Activated T-cell treated with anti-CD3 and anti-CD28 coated beads for 48 hours (primary cell): Measurements from ENCODE around the gene NAV3.

Source experiments
- DNase-seq: peaks from one replicate; pipeline ENCODE4 v3.0.0-alpha.2; 2020; ENCODE audit warnings: low read depth

The NAV3 gene, protein sequence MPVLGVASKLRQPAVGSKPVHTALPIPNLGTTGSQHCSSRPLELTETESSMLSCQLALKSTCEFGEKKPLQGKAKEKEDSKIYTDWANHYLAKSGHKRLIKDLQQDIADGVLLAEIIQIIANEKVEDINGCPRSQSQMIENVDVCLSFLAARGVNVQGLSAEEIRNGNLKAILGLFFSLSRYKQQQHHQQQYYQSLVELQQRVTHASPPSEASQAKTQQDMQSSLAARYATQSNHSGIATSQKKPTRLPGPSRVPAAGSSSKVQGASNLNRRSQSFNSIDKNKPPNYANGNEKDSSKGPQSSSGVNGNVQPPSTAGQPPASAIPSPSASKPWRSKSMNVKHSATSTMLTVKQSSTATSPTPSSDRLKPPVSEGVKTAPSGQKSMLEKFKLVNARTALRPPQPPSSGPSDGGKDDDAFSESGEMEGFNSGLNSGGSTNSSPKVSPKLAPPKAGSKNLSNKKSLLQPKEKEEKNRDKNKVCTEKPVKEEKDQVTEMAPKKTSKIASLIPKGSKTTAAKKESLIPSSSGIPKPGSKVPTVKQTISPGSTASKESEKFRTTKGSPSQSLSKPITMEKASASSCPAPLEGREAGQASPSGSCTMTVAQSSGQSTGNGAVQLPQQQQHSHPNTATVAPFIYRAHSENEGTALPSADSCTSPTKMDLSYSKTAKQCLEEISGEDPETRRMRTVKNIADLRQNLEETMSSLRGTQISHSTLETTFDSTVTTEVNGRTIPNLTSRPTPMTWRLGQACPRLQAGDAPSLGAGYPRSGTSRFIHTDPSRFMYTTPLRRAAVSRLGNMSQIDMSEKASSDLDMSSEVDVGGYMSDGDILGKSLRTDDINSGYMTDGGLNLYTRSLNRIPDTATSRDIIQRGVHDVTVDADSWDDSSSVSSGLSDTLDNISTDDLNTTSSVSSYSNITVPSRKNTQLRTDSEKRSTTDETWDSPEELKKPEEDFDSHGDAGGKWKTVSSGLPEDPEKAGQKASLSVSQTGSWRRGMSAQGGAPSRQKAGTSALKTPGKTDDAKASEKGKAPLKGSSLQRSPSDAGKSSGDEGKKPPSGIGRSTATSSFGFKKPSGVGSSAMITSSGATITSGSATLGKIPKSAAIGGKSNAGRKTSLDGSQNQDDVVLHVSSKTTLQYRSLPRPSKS (N-terminal part only)

DNA sequence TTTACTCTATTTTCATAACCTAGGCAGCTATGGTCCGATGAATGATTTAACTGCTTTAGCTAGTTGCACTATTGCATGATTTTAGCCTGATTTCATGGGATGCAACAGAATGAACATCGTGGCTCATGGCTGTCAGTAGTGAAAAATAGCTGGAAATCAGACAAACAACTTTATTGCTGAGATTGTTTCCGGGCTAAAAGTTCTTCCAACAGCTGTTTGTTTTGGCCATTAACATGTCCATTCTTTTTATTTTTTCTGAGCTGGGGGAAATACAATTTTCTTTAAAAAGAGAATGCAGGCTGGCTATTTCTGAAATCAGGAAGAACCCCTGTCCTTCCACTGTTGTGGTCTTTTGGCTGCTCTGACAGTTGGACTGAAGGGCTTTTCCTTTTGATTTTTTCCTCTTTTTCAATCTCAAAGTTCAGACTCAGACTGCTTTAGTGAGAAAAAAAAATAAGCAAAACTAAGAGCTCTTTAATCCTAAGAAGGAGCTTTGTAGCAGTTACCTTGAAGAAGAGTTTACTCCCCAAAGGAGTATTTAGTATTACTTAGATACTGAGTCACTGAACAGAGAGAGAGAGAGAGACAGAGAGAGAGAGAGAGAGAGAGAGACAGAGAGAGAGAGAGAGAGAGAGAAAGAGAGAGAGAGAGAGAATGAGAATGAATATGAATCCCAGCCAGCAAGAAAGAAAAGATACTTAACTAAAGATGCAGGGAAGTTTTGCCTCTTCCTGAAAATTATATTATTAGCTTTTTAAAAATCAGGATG, at the start of gene NAV3:
TSS of gene NAV3 (plus strand) at position 312 of the 769 bp plus-strand sequence. CDS start 568 bp downstream, outside the sequence.
- no peak for DNase-seq

DNA sequence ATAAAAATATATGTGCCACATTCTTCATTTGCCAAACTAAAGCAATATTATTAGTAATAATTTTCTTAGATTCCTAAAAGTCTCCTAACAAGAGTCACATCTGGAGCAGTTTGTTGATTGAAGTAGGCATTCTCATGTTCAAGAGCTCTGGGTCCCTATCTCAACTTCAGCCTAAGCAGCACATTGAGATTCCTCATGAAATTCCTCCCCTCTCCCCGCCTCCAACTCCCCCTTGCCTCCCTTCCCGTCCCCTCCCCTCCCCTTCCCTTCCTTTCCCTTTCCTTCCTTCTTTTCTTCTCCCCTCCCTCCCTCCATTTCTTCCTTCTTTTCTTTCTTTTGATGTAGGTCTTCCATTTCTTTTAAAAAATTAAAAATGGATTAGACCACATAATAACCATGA, 48.7 kb upstream of the NAV3 start:
- no peak for DNase-seq

DNA sequence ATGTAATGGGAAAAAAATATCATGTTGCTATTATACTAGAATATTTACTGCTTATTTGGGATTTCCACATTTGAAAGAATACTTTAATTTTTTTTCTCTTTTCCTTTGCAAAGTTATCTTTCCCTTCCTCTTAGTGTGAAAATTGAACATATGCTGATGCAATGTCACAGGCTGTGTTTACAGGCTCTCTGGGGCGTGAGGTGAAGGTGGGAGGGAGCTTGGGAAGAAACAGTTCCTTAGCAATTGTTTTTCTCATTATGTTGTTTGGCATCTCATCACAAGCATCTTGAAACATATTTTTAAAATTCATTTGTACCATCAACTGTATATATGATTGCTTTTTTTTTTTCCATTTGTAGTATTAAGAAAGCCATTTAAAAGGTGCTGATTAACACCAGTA, 47.9 kb upstream of the NAV3 start:
- no peak for DNase-seq

DNA sequence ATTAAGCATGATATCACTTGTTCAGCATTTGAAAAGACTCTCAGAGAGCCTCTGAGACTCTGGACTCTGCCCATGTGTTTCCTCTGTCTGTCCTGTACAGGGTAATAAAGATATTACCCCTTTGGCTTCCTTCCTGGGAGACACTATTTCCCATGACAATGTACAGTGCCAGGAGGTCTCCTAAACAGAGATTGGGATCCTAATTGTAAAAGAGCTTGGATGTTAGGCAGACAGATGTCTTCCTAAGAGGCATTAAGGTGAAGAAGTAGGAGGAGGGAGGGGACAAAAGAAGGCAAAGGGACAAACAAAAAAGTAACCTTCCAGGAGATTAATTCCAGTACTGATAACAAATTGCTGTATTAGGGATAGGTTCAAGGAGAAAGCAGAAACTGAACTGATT, 45.5 kb upstream of the NAV3 start:
- DNase-seq = no peak

DNA sequence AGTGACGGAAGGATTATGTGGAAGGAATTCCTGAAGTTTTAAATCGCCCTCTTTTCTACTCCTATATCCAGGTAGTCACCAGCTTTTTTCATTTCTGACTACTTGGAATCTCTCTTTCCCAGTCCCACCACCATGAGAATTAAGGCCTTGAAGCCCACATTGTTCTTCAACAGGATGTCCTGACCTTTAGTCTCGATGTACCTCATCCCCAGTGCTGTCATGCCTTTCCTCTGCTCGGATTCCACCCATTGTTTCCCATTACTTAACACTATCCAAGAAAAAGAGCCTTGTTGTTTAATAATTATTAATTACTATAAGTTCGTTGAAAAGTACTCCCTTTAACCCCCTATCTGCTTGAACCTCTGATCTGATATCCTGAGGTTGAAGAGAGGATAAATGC, 44.0 kb upstream of the NAV3 start:
- DNase-seq = no peak

DNA sequence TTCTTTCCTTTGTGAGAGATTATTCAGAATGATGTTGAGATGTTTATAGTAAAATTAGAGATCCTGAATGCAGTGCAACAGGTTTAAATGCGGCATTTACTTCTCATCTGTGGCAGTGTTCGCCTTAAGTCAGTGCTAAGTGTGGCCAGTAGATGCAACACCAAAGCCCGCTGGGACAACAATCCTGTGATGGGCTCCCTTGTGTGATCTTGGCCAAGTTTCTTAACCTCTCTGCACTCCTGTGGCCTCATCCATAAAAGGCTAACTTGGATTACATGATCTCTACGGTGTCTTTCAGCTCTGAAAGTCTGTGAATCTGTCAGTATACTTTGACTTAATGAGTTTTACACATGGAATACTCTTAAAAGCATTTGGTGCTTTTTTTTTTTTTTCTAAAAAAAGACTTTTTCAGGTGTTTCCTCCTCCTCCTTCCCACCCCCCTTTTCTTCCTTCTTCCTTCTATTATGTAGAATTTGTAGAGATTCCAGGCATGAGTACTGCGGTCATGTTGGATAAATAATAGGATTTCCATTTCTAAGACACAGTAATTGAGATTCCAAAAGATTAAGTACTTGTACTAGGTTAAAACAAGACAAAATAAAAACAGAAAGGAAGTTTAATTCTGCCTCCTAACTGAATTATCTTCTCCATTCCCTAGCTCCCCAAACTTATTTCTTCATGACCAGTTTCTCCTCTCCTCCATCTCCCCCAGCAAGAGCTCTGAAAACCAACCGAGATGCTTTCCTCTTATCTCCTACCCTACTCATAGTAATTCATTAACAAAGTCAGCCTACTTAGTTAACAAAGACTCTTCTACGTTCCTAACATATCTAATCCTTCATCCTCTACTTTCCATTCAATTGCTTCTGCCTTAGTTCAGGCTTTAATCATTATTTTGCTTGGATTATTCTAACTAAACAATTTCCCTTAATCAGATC, 42.2 kb upstream of the NAV3 start:
- no peak for DNase-seq

DNA sequence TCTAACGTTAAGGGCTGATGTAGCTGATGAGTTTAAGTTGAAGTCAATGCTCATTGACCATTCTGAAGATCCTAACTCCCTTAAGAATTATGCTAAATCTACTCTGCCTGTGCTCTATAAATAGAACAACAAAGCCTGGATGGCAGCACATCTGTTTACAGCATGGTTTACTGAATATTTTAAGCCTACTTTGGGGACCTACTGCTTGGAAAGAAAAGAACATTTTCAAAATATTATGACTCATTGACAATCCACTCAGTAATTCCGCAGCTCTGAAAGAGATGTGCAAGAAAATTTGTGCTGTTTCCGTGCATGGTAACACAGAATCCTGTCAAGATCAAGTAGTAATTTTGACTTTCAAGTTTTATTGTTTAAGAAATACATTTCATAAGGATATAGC, 35.0 kb upstream of the NAV3 start:
- DNase-seq = no peak

DNA sequence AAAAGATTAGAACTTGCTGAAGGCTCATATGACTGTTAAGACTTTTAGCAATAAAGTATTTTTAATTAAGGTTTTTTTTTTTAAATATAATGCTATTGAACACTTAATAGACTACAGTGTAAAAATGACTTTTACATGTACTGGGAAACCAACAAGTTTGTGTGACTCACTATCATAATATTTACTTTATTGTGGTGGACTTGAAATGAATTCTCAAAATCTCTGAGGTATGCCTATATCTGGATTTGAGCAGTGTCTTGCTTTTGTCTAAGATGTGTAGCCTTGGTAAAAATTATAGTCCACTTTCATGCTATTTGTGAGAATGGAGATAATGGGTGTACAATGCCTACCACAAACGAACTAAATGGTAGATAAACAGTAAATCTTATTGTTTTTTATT, 33.9 kb upstream of the NAV3 start:
- no peak for DNase-seq

DNA sequence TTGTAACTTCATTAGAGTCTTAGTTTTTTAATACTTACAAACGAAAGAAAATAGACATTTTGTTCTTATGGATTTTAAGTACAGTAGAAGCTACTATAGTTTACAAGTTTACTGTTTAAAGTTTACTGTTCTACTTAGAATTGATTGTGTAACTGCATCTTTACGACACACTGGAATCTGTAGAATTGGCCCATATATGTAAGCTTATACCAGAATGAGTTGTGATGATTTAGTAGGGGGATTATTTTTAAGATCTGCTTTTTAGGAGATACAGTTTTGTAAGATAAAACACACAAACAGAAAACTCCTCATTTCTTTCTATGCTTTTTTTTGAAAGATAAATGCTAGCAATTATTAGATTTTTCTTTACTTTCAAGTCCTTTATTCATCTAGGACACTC, 30.2 kb upstream of the NAV3 start:
- no peak for DNase-seq

DNA sequence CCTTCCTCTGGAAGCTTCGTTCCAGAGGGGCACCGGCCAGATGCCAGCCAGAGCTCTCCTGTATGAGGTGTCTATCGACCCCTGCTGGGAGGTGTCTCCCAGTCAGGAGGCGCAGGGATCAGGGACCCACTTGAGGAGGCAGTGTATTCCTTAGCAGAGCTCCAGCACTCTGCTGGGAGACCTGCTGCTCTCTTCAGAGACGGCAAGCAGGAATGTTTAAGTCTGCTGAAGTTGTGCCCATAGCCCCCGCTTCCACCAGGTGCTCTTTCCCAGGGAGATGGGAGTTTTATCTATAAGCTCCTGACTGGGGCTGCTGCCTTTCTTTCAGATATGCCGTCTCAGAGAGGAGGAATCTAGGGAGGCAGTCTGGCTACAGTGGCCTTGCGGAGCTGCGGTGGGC, 22.2 kb upstream of the NAV3 start:
- no peak for DNase-seq

DNA sequence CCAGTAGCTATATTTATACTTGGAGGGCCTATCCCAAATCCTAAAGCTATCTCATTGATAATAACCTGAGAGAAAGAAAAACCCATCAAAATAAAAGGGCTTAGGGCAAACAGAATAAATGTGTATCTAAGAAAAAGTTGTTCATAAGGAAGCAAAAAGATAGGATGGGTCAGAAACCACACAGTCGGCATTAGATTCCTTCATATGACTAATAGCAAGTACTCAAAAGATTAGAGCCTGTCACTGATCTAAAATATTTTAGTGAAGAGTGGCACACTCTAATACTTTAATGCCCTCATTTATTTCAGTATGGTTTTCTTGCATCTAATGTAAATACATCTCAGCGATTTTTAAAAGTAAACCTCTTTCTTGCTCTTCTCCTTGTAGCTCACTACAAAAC, 17.1 kb upstream of the NAV3 start:
- no peak for DNase-seq

DNA sequence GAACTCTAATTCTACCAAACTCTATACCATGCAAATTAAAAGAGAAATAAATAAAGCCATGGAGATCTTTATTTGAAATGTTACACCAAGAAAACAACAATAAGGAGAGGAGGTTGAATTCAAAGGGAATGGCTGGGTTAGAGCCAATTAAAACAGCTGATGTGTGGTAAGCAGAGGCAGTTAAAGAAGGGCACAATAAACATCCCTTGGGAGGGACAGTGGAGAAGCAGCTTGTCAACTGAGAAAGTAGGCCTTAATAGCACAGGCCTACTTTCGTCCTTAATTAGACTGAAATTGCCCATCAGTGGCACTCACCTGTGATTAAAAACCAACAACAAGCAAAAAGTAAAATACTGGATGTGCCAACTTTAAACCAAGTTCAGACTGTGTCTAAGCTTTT, 16.3 kb upstream of the NAV3 start:
- DNase-seq = no peak

DNA sequence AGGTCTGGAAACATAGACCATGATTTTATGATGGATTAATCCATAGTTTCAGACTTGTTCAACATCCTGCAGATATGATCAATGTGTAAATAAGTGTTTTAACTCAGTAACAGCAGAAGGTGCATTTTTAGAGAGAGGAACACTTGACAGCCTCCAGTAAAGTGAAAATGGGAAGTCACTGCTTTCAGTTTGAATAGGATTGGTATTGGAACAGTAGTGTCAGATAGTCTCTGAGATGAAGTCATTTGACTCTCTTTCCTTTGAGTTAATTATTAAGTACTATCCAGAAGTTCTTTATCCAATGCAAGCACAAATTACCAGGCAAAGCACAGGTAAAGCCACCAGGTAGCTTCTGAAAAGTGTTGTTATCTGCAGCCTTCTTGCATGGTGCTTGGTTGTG, 14.5 kb upstream of the NAV3 start:
- no peak for DNase-seq

DNA sequence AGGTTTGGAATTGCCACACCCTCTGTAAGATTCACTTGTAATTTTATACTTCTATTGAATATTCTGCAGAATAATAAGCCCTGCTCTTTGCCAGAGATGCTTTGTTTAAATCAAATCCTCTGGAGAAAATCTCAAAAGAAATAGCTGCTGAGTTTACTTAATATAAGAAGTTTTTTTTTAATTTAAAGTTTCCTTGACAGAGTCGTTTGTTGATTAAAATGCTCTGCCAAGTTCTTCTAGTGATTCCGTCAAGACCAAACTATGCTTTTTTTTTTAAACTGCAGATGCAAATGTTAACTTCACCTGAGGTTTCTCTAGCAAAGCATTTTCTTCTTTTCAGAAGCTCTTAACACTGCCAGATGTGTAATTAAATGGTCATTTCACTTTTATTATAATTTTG, 13.4 kb upstream of the NAV3 start:
- DNase-seq = no peak

DNA sequence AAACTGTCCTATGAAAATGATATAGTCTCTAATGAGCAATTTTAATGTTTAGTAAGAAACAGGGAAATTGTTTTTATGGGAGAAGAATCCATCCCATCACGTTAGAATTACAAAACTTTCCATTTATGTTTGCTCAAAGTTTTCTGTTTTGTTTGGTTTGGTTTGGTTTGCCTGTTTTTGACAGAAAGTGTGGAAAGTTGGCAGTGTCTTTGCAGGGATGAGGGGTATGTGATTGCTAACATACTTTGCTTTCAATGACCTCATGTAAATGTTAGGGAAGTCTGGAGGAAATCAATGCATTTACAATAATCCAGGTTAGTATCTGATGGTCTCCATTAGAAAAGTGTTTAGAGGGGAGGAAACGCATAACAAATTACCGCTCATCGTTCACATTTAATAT, 12.3 kb upstream of the NAV3 start:
- no peak for DNase-seq

DNA sequence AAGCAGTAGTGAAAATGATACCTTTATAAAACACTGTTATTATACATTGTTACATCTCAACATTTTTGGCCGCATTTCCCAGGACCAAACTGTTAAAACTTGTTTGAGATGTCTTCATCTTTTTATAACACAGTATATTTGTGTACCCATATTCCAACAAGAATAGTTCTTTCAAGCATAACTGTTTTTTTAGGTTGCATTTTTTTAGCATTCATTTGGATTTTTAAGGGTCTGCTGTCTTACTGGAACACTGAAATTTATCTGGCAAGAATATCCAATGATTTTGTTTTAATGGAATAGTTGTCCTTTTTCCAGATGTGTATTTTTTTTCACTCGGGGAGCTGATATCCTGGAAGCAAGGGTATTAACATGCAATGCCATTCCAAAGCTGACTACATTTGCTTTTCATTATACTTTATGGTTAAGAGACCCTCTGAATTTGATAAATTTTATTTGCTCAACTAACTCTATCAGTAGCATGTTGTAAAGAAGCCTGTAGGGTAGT, 8.9 kb upstream of the NAV3 start:
- no peak for DNase-seq

DNA sequence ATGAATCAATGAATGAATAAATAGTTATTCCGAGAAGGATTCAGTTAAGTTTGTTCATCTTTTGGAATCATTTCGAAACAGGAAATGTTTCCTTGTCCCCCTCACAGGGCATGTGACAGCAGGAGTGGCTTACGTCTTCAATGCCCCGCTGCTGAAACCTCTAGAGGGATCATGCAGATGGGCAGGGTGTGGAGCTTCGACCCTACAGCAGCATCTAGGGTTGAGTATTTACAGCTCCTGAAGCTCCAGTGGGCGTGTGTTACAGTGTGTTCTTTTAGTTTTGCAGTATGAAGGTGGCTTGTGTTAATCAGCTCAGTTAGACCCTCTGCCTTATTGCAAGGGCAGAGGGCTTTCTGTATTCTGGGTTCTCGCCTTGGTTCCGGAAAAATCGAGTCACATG, 2.6 kb downstream of the NAV3 start:
- DNase-seq = no peak

DNA sequence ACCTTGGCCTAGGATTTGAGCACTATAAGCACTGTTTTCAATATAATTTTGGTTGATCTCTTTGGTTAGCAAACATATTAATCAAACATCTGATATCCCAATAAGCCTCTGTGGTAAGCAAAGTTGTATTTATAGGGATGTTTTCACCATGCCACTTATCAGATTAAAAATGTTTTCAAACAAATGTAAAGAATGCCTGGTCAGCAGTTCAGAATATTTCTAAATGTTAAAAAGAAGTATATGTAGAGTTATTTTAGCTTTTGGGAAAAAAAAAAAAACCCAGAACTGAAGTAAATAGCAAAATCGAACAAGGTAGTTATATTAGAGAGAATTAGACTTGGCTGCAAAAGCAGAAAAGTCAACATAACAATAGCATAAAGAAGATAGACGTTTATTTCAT, 3.9 kb downstream of the NAV3 start:
- no peak for DNase-seq

DNA sequence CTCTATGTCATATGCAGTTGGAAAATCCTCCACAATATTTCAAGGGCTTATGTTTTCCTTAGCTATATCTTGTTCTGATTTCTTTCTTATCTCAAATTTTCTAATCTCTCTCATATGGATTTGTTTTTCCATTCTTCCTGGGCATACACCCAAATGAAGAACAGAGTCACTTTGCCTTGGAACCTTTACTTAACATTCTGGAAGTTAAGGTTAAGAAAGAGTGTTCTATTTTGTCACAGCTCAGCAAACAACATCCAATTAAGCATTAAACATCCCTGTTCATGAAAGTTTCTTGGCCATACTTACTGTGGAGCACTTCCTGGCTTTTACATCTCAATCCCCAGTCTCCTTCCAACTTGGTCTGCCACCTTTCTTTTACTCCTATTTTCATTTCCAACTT, 5.3 kb downstream of the NAV3 start:
- no peak for DNase-seq

DNA sequence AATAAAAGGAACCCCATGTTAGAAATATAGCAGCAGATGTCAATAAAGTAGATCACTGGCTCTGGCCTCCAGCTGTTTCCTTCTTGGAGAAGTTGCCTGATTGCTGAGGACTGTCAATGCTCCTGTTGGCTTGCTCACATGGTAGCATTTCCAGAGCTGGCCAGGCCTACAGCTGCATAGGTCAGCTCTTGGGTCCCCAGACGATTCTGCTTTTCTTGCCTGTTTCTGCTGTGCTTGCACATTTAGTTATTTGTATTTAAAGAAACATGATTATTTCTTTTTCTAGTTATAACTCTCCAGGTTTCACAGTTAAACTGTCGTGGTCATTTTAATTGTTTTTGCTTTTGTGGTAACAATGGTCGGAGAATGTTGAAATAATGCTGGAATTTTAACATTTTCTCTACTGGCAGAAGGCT, 7.2 kb downstream of the NAV3 start:
- DNase-seq = no peak

DNA sequence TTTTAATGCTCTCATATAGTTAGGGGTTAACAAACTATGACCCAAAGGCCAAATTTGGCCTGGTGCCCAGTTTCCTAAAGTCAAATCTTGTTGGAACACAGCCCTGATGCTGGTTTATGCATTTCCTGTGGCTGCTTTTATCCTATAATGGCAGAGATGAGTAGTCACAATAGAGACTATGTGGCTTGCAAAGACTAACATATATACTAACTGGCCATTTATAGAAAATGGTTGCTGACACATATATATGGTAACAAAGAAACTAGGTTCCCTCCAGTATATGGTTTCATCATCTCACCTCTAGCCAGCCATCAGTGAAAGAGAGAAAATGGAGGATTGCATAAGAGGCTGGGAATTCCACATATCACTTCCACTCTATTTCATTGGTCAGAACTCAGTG, 10.8 kb downstream of the NAV3 start:
- DNase-seq = no peak
